CMK (cell line): ENCODE data around the gene METTL8.
"Not testable (repeated sequence)": the region's sequence is repeated elsewhere in the genome, so short reads cannot be mapped to it uniquely, and the experiment has no call there.

Experiments used
- DNase-seq: peaks from one replicate; pipeline ENCODE4 v3.0.0-alpha.2; 2010; ENCODE audit warnings: low read depth

METTL8 gene

GRCh38 chr2:171430516-171431410, 3.0 kb downstream of the METTL8 start:
- DNase-seq = no peak

GRCh38 chr2:171422710-171423495, 10.9 kb downstream of the METTL8 start:
- DNase-seq = not testable (repeated sequence)

GRCh38 chr2:171420728-171421563, 12.8 kb downstream of the METTL8 start:
- DNase-seq = no peak

GRCh38 chr2:171419333-171419732, 14.5 kb downstream of the METTL8 start:
- DNase-seq = no peak

GRCh38 chr2:171416009-171416926, 17.5 kb downstream of the METTL8 start:
- DNase-seq = no peak

GRCh38 chr2:171414645-171415044, 19.1 kb downstream of the METTL8 start:
- not testable (repeated sequence) for DNase-seq

GRCh38 chr2:171412571-171413175, 21.1 kb downstream of the METTL8 start:
- no peak for DNase-seq

GRCh38 chr2:171411791-171412483, 21.9 kb downstream of the METTL8 start:
- DNase-seq = no peak

- DNase-seq = no peak
Observed at GRCh38 chr2:171411214-171411613, 22.6 kb downstream of the METTL8 start.

GRCh38 chr2:171410624-171411023, 23.2 kb downstream of the METTL8 start:
- DNase-seq = no peak

- no peak for DNase-seq
Observed at GRCh38 chr2:171410101-171410500, 23.7 kb downstream of the METTL8 start.

GRCh38 chr2:171409436-171409971, 24.3 kb downstream of the METTL8 start:
- no peak for DNase-seq

- no peak for DNase-seq
Observed at GRCh38 chr2:171407676-171408044, 26.1 kb downstream of the METTL8 start.

GRCh38 chr2:171407030-171407675, 26.6 kb downstream of the METTL8 start:
- no peak for DNase-seq

- DNase-seq = no peak
Observed at GRCh38 chr2:171406044-171406443, 27.7 kb downstream of the METTL8 start.

- DNase-seq = no peak
Observed at GRCh38 chr2:171405546-171405945, 28.2 kb downstream of the METTL8 start.

GRCh38 chr2:171404719-171405118, 29.1 kb downstream of the METTL8 start:
- no peak for DNase-seq

- no peak for DNase-seq
Observed at GRCh38 chr2:171404261-171404660, 29.5 kb downstream of the METTL8 start.

GRCh38 chr2:171402906-171403580, 30.7 kb downstream of the METTL8 start:
- no peak for DNase-seq
